ENCODE measurements around the gene PNMT.
A peak's percentile ranks its signal among the peaks of the same experiment; 100 is the strongest.

DNA sequence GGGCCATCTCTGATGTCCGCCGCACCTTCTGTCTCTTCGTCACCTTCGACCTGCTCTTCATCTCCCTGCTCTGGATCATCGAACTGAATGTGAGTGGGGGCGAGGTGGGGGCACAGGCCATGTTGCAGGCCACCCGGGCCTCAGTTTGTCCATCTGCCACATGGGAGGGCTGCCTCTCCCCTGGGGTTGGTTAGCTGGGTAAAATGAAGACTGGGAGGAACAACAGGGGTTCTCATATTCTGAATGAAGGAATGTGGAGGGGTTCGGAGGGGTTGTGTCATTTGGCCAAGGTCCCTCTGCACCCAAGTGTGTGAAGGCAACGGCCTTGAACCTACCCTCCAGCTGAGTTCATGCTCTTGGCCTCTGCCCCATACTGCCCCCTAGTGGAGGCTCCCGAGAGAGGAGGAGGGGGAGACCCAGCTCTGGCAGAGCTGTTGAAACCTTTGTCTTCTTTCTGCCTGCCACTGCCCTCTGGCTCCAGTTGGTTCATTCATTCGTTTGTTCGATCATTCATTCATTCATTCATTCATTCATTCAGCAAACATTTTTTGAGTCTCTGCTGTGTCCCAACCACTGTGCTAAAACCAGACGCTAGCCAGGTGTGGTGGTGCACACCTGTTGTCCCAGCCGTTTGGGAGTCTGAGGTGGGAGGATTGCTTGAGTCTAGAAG is 14.5 kb upstream of the PNMT start:
- TF ChIP-seq, protein P1, sequence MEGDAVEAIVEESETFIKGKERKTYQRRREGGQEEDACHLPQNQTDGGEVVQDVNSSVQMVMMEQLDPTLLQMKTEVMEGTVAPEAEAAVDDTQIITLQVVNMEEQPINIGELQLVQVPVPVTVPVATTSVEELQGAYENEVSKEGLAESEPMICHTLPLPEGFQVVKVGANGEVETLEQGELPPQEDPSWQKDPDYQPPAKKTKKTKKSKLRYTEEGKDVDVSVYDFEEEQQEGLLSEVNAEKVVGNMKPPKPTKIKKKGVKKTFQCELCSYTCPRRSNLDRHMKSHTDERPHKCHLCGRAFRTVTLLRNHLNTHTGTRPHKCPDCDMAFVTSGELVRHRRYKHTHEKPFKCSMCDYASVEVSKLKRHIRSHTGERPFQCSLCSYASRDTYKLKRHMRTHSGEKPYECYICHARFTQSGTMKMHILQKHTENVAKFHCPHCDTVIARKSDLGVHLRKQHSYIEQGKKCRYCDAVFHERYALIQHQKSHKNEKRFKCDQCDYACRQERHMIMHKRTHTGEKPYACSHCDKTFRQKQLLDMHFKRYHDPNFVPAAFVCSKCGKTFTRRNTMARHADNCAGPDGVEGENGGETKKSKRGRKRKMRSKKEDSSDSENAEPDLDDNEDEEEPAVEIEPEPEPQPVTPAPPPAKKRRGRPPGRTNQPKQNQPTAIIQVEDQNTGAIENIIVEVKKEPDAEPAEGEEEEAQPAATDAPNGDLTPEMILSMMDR (IDR thresholded peaks at IDR 0.05 in 8 of 11, conservative IDR thresholded peaks at IDR 0.05 in 3 of 11), result peak; percentile 32 to 87 (median 76)
- TF ChIP-seq POLR2A (IDR thresholded peaks at IDR 0.05), result no peak

All from spleen (tissue), 7 donors.